HG03558 (cell line): ENCODE results near the gene B4GALNT4.
"Not testable (repeated sequence)": the region's sequence is repeated elsewhere in the genome, so short reads cannot be mapped to it uniquely, and the experiment has no call there.

Experiments used
- ATAC-seq: cut with Tn5 transposase; IDR thresholded peaks from one replicate; pipeline ENCODE4 v1.9.1; 2021; ENCODE audit warnings: moderate number of reproducible peaks; ENCODE audit not compliant: unreplicated experiment; ENCODE audit errors: extremely low read depth

B4GALNT4 gene

GRCh38 chr11:417652-418342 lies 48.5 kb downstream of the B4GALNT4 start:
- ATAC-seq = no peak

- ATAC-seq = no peak
These were observed 49.3 kb downstream of the B4GALNT4 start for GRCh38 chr11:418343-419247.

- no peak for ATAC-seq
These were observed 50.1 kb downstream of the B4GALNT4 start for GRCh38 chr11:419248-420005.

GRCh38 chr11:420054-420910 lies 51.0 kb downstream of the B4GALNT4 start:
- no peak for ATAC-seq

- no peak for ATAC-seq
These were observed 51.6 kb downstream of the B4GALNT4 start for GRCh38 chr11:420911-421321.

- ATAC-seq = no peak
These were observed 53.0 kb downstream of the B4GALNT4 start for GRCh38 chr11:422249-422656.

- ATAC-seq = no peak
These were observed 54.9 kb downstream of the B4GALNT4 start for GRCh38 chr11:424232-424631.

- ATAC-seq = not testable (repeated sequence)
These were observed 55.5 kb downstream of the B4GALNT4 start for GRCh38 chr11:424766-425165.

- no peak for ATAC-seq
These were observed 56.0 kb downstream of the B4GALNT4 start for GRCh38 chr11:425301-425700.

- no peak for ATAC-seq
These were observed 57.6 kb downstream of the B4GALNT4 start for GRCh38 chr11:426851-427250.

GRCh38 chr11:428295-428694 lies 59.0 kb downstream of the B4GALNT4 start:
- no peak for ATAC-seq

GRCh38 chr11:429391-429790 lies 60.1 kb downstream of the B4GALNT4 start:
- no peak for ATAC-seq

GRCh38 chr11:429931-430456 lies 60.7 kb downstream of the B4GALNT4 start:
- ATAC-seq = no peak
